22Rv1 (cell line): Measurements from ENCODE around the gene HPGDS.
A peak's percentile ranks its signal among the peaks of the same experiment; 100 is the strongest.
"Not testable (repeated sequence)": the region's sequence is repeated elsewhere in the genome, so short reads cannot be mapped to it uniquely, and the experiment has no call there.

Source experiments
- H3K27ac ChIP-seq: fragments of 450-650 bp; 2 replicates; pipeline ENCODE4 v1.5.1; 2017
- ZFX ChIP-seq: fragments of 450-650 bp; IDR thresholded peaks from 2 replicates; pipeline ENCODE4 v1.6.1; 2017; ENCODE audit warnings: antibody characterized with exemption, borderline replicate concordance
- TF ChIP-seq, protein P1 (sequence below): fragments of 450-650 bp; IDR thresholded peaks from 2 replicates; pipeline ENCODE4 v1.5.1; 2017; ENCODE audit warnings: mild to moderate bottlenecking

Gene HPGDS

DNA sequence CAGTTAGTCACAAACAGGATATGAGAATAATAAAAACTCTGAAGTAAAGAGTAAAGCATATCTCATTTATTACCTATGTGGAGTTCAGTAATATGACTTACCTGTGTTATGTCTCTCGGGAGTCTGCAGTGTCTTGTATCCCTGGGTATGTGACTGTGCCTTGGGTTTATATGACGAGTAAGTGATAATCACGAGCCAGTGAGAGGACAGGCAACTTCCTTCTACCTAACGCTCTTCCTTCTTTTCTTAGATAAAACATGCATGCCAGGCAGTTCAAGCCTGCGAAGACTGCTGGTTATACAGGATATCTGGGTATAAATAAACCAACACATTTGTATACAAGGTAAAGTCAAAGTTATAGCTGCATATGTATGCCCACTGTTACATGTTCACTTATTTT lies at the start of gene HPGDS:
Gene HPGDS (minus strand): TSS at position 143 of the 400 bp plus-strand sequence. CDS start 8,207 bp downstream, outside the sequence.
- H3K27ac ChIP-seq: no peak within 1 kb of the TSS
- TF ChIP-seq ZFX: no peak
- TF ChIP-seq, protein P1, sequence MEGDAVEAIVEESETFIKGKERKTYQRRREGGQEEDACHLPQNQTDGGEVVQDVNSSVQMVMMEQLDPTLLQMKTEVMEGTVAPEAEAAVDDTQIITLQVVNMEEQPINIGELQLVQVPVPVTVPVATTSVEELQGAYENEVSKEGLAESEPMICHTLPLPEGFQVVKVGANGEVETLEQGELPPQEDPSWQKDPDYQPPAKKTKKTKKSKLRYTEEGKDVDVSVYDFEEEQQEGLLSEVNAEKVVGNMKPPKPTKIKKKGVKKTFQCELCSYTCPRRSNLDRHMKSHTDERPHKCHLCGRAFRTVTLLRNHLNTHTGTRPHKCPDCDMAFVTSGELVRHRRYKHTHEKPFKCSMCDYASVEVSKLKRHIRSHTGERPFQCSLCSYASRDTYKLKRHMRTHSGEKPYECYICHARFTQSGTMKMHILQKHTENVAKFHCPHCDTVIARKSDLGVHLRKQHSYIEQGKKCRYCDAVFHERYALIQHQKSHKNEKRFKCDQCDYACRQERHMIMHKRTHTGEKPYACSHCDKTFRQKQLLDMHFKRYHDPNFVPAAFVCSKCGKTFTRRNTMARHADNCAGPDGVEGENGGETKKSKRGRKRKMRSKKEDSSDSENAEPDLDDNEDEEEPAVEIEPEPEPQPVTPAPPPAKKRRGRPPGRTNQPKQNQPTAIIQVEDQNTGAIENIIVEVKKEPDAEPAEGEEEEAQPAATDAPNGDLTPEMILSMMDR: no peak

DNA sequence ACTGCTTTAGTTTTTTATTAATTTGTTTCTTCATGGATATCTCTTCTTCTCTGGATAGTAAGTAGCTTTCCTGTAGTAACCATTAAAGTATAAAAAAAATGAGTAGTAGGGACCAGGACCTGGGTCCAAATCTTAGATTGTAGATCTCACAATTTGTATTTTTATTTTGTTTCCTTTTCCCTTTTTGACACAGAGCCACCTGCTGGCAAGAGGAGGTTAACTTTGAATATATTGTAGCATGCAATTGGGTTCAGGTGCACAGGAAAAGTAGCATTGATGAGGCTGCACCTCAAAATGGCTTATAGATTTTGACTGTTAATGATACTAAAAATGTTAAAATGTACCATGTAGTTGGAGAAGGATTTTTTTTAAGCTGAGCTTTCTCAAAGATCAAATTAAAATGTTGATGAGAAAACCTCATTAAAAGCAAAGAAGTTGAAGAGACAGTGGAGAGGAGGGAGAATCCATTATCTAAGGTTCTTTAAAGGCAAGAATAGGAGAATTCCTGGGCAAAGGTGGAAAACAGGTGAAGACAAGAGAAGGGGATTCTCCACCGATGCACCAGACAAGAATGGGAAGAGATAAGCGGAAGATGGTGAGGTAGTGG lies 48.3 kb upstream of the HPGDS start:
- H3K27ac ChIP-seq: no peak overlapping the region
- TF ChIP-seq ZFX: no peak
- TF ChIP-seq, protein P1: peak; percentile 78

DNA sequence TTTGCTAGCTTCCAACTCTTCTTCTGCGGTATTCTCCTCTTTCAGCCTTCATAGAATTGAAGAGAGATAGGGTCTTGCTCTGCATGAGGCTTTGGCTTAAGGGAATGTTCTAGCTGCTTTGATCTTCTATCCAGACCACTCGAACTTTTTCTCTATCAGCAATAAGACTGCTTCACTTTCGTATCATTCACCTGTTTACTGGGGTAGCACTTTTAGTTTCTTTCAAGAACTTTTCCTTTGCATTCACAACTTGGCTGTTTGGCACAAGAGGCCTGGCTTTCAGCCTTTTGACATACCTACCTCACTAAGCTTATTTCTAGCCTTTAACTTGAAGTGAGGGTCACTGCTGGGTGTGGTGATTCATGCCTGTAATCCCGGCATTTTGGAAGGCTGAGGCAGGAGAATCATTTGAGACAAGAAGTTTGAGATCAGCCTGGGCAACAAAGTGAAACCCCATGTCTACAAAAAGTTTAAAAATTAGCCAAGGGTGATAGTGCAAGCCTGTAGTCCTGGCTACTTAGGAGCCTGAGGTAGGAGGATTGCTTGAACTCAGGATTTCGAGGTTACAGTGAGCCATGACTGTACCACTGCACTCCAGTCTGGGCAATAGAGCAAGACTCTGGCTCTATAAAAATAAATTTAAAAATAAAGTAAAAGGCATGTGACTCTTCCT lies 47.1 kb upstream of the HPGDS start:
- TF ChIP-seq, protein P1: no peak
- TF ChIP-seq ZFX: no peak

DNA sequence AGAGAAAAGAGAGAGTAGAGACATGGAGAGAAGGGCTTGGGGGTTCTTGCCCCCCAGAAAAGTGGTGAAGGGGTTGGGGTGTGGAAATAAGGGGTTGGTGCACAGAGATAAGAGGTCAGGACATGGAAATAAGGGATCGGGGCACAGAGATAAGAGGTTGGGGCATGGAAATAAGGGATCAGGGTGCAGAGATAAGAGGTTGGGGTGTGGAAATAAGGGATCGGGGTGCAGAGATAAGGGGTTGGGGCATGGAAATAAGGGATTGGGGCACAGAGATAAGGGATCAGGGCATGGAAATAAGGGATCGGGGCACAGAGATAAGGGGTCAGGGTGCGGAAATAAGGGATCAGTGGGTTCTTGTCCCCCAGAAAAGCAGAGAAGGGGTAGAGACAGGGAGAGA lies 45.3 kb upstream of the HPGDS start:
- H3K27ac ChIP-seq: not testable (repeated sequence)

More for the DNA sequence above, 47.1 kb upstream of the HPGDS start:
- no peak overlapping the region for H3K27ac ChIP-seq

DNA sequence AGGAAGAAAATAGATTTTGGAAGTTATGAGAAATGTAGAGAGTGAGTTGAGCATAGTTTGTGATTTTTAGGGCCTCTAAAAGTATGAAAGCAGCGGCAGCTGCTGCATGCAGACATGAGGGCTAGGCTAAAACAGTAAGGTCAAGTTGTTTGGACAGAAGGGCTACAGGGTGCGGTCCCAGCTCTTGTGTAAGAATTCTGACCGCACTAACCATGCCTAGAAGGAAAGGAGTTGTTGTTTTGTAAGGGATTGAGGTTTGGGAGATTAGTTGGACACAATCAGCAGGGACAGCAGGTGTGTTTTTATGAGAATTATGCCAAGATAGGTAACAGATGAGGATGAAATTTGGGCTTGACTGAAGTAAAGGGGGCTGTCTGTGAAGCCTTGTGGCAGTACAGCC lies 42.8 kb upstream of the HPGDS start:
- H3K27ac ChIP-seq: not testable (repeated sequence)

DNA sequence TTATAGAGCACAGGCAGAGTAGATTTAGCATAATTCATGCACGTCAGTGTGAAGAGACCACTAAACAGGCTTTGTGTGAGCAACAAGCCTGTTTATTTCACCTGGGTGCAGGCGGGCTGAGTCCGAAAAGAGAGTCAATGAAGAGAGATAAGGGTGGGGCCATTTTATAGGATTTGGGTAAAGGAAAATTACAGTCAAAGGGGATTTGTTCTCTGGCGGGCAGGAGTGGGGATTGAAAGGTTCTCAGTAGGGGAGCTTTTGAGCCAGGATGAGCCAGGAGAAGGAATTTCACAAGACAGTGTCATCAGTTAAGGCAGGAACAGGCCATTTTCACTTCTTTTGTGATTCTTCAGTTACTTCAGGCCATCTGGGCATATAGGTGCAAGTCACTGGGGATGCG lies 40.3 kb upstream of the HPGDS start:
- H3K27ac ChIP-seq: not testable (repeated sequence)

DNA sequence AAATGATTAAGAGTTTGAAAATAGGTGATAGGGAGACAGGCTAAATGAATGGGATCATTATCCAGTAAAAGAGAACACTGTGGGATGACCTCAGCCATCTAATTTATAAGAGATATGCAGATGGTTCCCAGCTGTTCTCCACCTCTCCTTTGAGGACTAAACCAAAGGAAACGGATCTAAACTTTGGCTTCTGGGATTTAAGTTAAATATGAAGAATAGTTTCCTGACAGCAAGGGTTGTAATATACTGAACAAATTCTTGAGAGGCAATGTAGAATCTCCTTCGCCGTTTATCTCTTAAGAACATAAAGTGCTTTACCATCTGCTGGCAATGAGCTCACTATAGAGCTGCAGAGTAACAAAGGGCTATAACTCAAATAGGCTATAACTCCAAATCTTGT lies 35.4 kb upstream of the HPGDS start:
- H3K27ac ChIP-seq: no peak overlapping the region
- no peak for TF ChIP-seq ZFX
- TF ChIP-seq, protein P1: no peak

DNA sequence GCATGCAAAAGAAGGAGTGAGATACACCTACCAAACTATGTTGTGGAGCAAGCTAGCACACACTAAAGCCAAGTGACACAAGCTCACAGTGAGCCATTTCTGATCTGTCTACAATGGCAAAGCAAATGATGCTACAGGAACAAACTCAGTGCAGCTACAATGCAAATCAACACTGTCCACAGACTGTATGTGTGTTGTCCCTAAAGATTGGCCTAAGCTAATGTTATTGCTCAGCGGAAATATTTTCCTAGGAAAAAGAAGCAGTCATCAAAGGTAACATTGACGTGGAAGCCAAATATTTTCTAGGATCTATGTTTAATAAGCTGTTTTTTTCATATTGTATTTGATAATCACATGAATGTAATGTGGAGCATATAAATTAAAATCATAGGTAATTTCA lies 34.7 kb upstream of the HPGDS start:
- TF ChIP-seq, protein P1: no peak
- TF ChIP-seq ZFX: no peak
- no peak overlapping the region for H3K27ac ChIP-seq

DNA sequence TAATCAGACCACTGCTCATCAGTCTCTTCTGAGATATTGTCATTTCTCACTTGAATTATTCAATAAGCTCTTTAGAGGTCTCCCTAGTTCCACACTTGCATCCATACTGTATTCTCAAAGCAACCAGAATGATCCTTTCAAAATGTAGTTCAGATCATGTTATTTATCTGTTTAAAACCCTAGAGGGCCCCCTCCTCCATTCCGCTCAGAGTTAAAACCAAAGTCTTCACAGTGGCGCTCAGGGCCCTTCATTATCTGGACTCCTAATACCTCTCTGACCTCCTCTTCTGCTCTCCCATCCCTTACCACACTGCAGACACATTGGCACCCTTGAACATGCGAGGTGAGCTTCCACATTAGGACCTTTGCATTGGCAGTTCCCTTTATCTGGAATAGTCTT lies 32.7 kb upstream of the HPGDS start:
- no peak overlapping the region for H3K27ac ChIP-seq
- TF ChIP-seq, protein P1: no peak
- no peak for TF ChIP-seq ZFX
